Sigmoid colon (tissue), 7 donors: ENCODE measurements around the gene ACRV1. TPM values are rescaled to one million over a fixed set of nuclear protein-coding genes. Genes with fewer than 3 reads are reported as not detected.

ENCODE experiments used
- DNase-seq: peaks from one replicate; pipeline ENCODE4 v3.0.0-alpha.2; 2019
- H3K27ac ChIP-seq, 4 donors: fragments of 200-600 bp; sonication (generic); one replicate each; pipeline ENCODE4 v1.5.1; 2016 to 2019; ENCODE audit warnings: mild to moderate bottlenecking in 1 of 4
- H3K27me3 ChIP-seq, 3 donors: fragments of 200-600 bp; sonication (generic); one replicate each; pipeline ENCODE4 v1.5.1; 2019; ENCODE audit warnings: mild to moderate bottlenecking in 1 of 3
- H3K36me3 ChIP-seq, 4 donors: fragments of 200-600 bp; sonication (generic); one replicate each; pipeline ENCODE4 v1.5.1; 2016 to 2019
- H3K4me1 ChIP-seq, 4 donors: fragments of 200-600 bp; sonication (generic); one replicate each; pipeline ENCODE4 v1.5.1; 2017 to 2019
- H3K4me3 ChIP-seq, 4 donors: fragments of 200-600 bp; sonication (generic); one replicate each; pipeline ENCODE4 v1.5.1; 2017 to 2019; ENCODE audit warnings: mild to moderate bottlenecking in 2 of 4, moderate library complexity in 1 of 4
- H3K9me3 ChIP-seq, 4 donors: fragments of 200-600 bp in 3 of 4; sonication (generic) in 3 of 4; one replicate each; pipeline versions ENCODE4 v1.5.1 to v1.6.1; 2013 to 2019
- EP300 ChIP-seq, 4 donors: sonication (generic); formaldehyde crosslinking; IDR thresholded peaks; one replicate each; pipeline ENCODE4 v1.6.1; 2017; ENCODE audit warnings: antibody characterized with exemption in 4 of 4
- POLR2A ChIP-seq, 2 donors: fragments of 450-650 bp; IDR thresholded peaks; one replicate each; pipeline ENCODE4 v1.6.1; 2016; ENCODE audit warnings: antibody characterized with exemption in 2 of 2, mild to moderate bottlenecking in 2 of 2, moderate library complexity in 2 of 2
- POLR2AphosphoS5 ChIP-seq, 4 donors: sonication (generic); formaldehyde crosslinking; IDR thresholded peaks; one replicate each; pipeline ENCODE4 v1.6.1; 2017; ENCODE audit warnings: antibody characterized with exemption in 4 of 4
- WGBS, 2 donors: extraction: QIAGEN DNeasy Blood & Tissue Kit; methylation state at CpG; one replicate each; pipeline ENCODE4 v1.1.7; 2013; 5-methylcytosine and 5-hydroxymethylcytosine counted together
- intact Hi-C: fragments of 100-400 bp; cut with DNase I; formaldehyde crosslinking; loops from one replicate; pipeline ENCODE4 v1.15.1; 2023
- polyA plus RNA-seq, 3 donors: library from polyadenylated mRNA; stranded (reverse); fragments of 200-250 nt; gene quantifications; one replicate each; pipeline ENCODE4 v1.2.3, GENCODE V29; 2013
- total RNA-seq, 4 donors: library from RNA; depleted of rRNA; stranded (reverse); fragments of >200 nt; gene quantifications; one replicate each; pipeline ENCODE4 v1.1.0, GENCODE V29; 2016
- TF ChIP-seq, protein P1 (sequence below), 4 experiments: fragments of 450-650 bp in 3 of 4; fragments of 200-600 bp in 1 of 4; IDR thresholded peaks; one replicate each; pipeline ENCODE4 v1.5.1; 2016 to 2019; ENCODE audit warnings: antibody characterized with exemption in 4 of 4, mild to moderate bottlenecking in 3 of 4, moderate library complexity in 2 of 4
- donor health status: healthy with polysubstance abuse.
- donor health status: Bipolar disorder and iron deficiency.
- donor health status: healthy.

Gene ACRV1
- total and polyA plus RNA-seq, 7 donors, result not detected

DNA sequence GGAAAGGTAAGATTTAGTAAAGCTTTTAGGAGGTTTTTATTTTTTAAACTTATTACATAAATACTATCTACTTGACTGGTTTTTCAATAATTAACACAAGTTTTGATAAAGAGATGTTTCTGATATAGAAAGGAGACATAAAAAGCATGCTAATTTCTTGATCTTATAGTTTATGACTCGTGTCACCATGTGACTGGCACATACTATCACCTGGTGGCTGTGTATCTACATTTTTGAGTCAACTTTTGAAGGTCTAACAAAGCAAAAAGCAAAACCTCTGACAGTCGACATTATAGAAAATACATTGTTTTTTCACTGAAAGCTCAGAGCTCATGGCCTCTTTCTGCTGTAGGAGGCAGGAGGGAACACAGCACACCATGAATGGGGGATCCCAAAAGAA, 810 bp downstream of the ACRV1 start:
- Histone ChIP-seq H3K27ac (no peak overlapping the region), H3K27me3 (no peaks in the 10 kb centered on the region), H3K4me3 (no peak overlapping the region), H3K36me3 (peaks cover 0 to 3% (median 0%) of the 10 kb centered on the region in 4 donors), H3K4me1 (no peaks in the 10 kb centered on the region), H3K9me3 (no peaks in the 10 kb centered on the region)
- TF ChIP-seq POLR2AphosphoS5 (IDR thresholded peaks at IDR 0.05) (no peak), POLR2A (IDR thresholded peaks at IDR 0.05) (no peak), EP300 (IDR thresholded peaks at IDR 0.05) (no peak)
- TF ChIP-seq, protein P1, sequence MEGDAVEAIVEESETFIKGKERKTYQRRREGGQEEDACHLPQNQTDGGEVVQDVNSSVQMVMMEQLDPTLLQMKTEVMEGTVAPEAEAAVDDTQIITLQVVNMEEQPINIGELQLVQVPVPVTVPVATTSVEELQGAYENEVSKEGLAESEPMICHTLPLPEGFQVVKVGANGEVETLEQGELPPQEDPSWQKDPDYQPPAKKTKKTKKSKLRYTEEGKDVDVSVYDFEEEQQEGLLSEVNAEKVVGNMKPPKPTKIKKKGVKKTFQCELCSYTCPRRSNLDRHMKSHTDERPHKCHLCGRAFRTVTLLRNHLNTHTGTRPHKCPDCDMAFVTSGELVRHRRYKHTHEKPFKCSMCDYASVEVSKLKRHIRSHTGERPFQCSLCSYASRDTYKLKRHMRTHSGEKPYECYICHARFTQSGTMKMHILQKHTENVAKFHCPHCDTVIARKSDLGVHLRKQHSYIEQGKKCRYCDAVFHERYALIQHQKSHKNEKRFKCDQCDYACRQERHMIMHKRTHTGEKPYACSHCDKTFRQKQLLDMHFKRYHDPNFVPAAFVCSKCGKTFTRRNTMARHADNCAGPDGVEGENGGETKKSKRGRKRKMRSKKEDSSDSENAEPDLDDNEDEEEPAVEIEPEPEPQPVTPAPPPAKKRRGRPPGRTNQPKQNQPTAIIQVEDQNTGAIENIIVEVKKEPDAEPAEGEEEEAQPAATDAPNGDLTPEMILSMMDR (IDR thresholded peaks at IDR 0.05), result no peak
- intact Hi-C loops, result no loop called here
- DNase-seq, result no peak
- 89 to 94% methylated on average over 2 of the region's 2 CpGs for WGBS, 2 donors

DNA sequence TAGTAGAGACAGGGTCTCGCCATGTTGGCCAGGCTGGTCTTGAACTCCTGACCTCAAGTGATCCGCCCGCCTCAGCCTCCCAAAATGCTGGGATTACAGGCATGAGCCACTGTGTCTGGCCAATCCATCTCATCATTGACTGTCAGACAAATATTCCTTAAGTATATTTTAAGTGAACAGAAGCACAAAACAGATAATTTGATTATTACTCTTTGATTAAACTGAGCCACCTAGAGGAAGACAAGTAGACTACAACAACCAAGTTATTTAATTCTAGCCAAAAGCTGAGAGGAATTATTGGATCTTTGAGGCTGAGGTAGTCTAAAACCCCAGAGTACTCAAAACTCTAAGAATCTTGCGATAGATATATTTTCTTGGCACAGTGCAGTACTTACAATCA, 1.2 kb downstream of the ACRV1 start:
- Histone ChIP-seq H3K9me3 (no peaks in the 10 kb centered on the region), H3K4me1 (no peaks in the 10 kb centered on the region), H3K4me3 (no peak overlapping the region), H3K27ac (no peak overlapping the region), H3K36me3 (peaks cover 0 to 3% (median 0%) of the 10 kb centered on the region in 4 donors), H3K27me3 (no peaks in the 10 kb centered on the region)
- no peak for DNase-seq
- TF ChIP-seq, protein P1 (IDR thresholded peaks at IDR 0.05), result no peak
- TF ChIP-seq POLR2AphosphoS5 (IDR thresholded peaks at IDR 0.05), result no peak
- no peak for TF ChIP-seq EP300 (IDR thresholded peaks at IDR 0.05)
- no peak for TF ChIP-seq POLR2A (IDR thresholded peaks at IDR 0.05)
- intact Hi-C loops, result no loop called here
- 88 to 98% methylated on average over 4 of the region's 4 CpGs for WGBS, 2 donors

DNA sequence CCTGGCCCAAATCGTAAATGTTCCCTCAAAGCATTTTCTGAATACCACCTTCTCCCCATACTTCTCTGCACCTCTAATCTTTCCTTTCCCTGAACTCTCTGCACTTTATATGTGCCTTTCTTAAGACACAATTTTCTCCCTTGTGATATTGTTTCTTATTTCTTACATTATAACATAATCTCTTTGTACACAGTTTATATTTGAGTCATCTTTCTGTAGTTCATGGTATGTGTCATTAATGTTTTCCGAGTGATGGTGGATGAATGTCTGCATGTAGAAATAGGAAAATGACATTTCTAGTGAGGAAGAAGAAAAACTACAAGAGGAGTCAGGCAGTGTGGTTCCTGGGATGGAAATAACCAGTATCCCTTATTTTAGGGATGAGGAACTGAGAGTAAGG, 5.5 kb downstream of the ACRV1 start:
- no peak overlapping the region for H3K4me3 ChIP-seq
- no peaks in the 10 kb centered on the region for H3K4me1 ChIP-seq
- H3K36me3 ChIP-seq, result peaks cover 0 to 3% (median 0%) of the 10 kb centered on the region in 4 donors
- intact Hi-C loops, result no loop called here
- DNase-seq, result no peak
- no peaks in the 10 kb centered on the region for H3K9me3 ChIP-seq
- TF ChIP-seq EP300 (IDR thresholded peaks at IDR 0.05), result no peak
- no peak for TF ChIP-seq POLR2AphosphoS5 (IDR thresholded peaks at IDR 0.05)
- TF ChIP-seq, protein P1 (IDR thresholded peaks at IDR 0.05), result no peak
- no peak for TF ChIP-seq POLR2A (IDR thresholded peaks at IDR 0.05)
- 92 to 94% methylated on average over 2 of the region's 2 CpGs for WGBS, 2 donors
- H3K27me3 ChIP-seq, result no peaks in the 10 kb centered on the region
- no peak overlapping the region for H3K27ac ChIP-seq

DNA sequence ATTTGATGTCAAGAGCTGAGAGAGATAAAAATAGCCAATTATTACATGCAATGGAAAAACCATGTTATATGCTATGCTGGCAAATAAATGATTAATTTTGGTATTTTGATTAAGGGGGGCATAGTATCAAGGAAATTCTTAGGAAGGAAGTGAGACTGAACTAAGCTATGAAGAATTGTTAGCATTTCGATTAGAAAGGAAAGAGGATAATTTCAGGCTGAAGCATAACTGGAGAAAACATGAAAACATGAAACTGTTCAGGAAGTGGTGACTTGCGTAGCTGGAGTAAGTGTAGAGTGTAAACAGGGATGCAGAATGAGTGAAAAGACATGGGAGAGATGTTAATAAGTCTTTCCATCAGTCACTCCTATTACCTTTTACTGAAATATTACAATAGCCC, 6.4 kb downstream of the ACRV1 start:
- no peak for TF ChIP-seq POLR2A (IDR thresholded peaks at IDR 0.05)
- TF ChIP-seq EP300 (IDR thresholded peaks at IDR 0.05), result no peak
- TF ChIP-seq POLR2AphosphoS5 (IDR thresholded peaks at IDR 0.05), result no peak
- TF ChIP-seq, protein P1 (IDR thresholded peaks at IDR 0.05), result no peak
- no peaks in the 10 kb centered on the region for H3K9me3 ChIP-seq
- H3K36me3 ChIP-seq, result peaks cover 0 to 3% (median 0%) of the 10 kb centered on the region in 4 donors
- DNase-seq, result no peak
- intact Hi-C loops, result no loop called here
- no peak overlapping the region for H3K27ac ChIP-seq
- H3K4me3 ChIP-seq, result no peak overlapping the region
- no peaks in the 10 kb centered on the region for H3K4me1 ChIP-seq
- 89 to 92% methylated on average over 2 of the region's 2 CpGs for WGBS, 2 donors
- H3K27me3 ChIP-seq, result no peaks in the 10 kb centered on the region

DNA sequence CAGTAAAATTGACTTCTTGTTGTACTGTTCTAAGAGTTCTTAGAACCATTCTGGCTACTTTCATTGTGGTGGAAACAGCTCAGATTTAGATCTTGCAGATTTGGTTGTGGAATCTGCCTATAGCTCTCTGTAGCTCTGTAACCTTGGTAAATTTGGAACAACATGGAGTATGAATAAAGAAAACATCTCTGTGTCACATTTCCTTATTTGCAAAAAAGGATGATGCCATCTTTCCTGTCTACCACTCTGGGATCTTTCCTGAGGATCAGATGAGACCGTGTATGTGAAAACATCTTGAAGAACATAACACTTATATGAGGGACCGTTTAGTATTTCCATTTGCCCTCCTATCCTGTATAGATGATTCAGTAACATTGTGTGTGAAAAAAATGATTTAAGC, 9.1 kb downstream of the ACRV1 start:
- intact Hi-C loops, result no loop called here
- Histone ChIP-seq H3K9me3 (no peaks in the 10 kb centered on the region), H3K4me1 (no peaks in the 10 kb centered on the region), H3K27me3 (no peaks in the 10 kb centered on the region), H3K36me3 (peaks cover 0 to 3% (median 0%) of the 10 kb centered on the region in 4 donors), H3K4me3 (no peak overlapping the region), H3K27ac (no peak overlapping the region)
- no peak for DNase-seq
- WGBS, 2 donors, result 91 to 95% methylated on average over 2 of the region's 2 CpGs
- TF ChIP-seq EP300 (IDR thresholded peaks at IDR 0.05), result no peak
